ENCODE results near the gene CREM. TPM values are rescaled to one million over a fixed set of nuclear protein-coding genes. Genes with fewer than 3 reads are reported as not detected.
A peak's percentile ranks its signal among the peaks of the same experiment; 100 is the strongest.
"Not testable (repeated sequence)": the region's sequence is repeated elsewhere in the genome, so short reads cannot be mapped to it uniquely, and the experiment has no call there.

Gene CREM
- total RNA-seq: 55.2 TPM
- long read RNA-seq, transcript CREM-241 (4 exons, 1,074 nt): major isoform, 7 of 59 reads
- long read RNA-seq, partial matches to known transcripts: 1 of 59 reads
- long read RNA-seq, other reads (novel, unspliced or antisense): 33 of 59 reads

- intact Hi-C loops (cut with DNase I): loop anchor here (2.0 to 5.0 kb wide), 2 partner anchors 71 to 90 kb away; no protein-coding TSS in a partner anchor
- peak; percentile 97 for ATAC-seq (ENCODE audit: poor library complexity)
Observed at GRCh38 chr10:35126530-35127288, at the start of gene CREM. CREM (plus strand) TSS chr10:35126846; CDS start chr10:35137836, 10,990 bp downstream.

GRCh38 chr10:35079265-35079664 lies 47.4 kb upstream of the CREM start:
- intact Hi-C loops (cut with DNase I): no loop called here
- ATAC-seq (ENCODE audit: poor library complexity) (no peak), DNase-seq (no peak)

More at GRCh38 chr10:35126530-35127288, at the start of gene CREM:
- DNase-seq: peak; percentile 99

GRCh38 chr10:35079763-35080162 lies 46.9 kb upstream of the CREM start:
- ATAC-seq (ENCODE audit: poor library complexity) (no peak), DNase-seq (no peak)
- intact Hi-C loops (cut with DNase I): no loop called here

- not testable (repeated sequence) for ATAC-seq (ENCODE audit: poor library complexity)
Observed at GRCh38 chr10:35080261-35080660, 46.4 kb upstream of the CREM start.

GRCh38 chr10:35083242-35083641 lies 43.4 kb upstream of the CREM start:
- intact Hi-C loops (cut with DNase I): no loop called here
- no peak for ATAC-seq (ENCODE audit: poor library complexity)
- DNase-seq: no peak

More at GRCh38 chr10:35080261-35080660, 46.4 kb upstream of the CREM start:
- intact Hi-C loops (cut with DNase I); DNase-seq: not testable (repeated sequence)

GRCh38 chr10:35089611-35090161 lies 37.0 kb upstream of the CREM start:
- no peak for DNase-seq
- intact Hi-C loops (cut with DNase I): no loop called here
- peak; percentile 21 for ATAC-seq (ENCODE audit: poor library complexity)

- ATAC-seq (ENCODE audit: poor library complexity) (peak; percentile 99), DNase-seq (peak; percentile 94)
- intact Hi-C loops (cut with DNase I): no loop called here
Observed at GRCh38 chr10:35090162-35090954, 36.3 kb upstream of the CREM start, which contains the start of gene CUL2. CUL2 (minus strand) TSS chr10:35090341; CDS start chr10:35071317, 19,024 bp downstream.

GRCh38 chr10:35091994-35092790 lies 34.5 kb upstream of the CREM start:
- DNase-seq (no peak), ATAC-seq (ENCODE audit: poor library complexity) (no peak)
- intact Hi-C loops (cut with DNase I): no loop called here

- intact Hi-C loops (cut with DNase I): no loop called here
- no peak for DNase-seq
- no peak for ATAC-seq (ENCODE audit: poor library complexity)
Observed at GRCh38 chr10:35092851-35093250, 33.8 kb upstream of the CREM start.

- intact Hi-C loops (cut with DNase I): no loop called here
- no peak for ATAC-seq (ENCODE audit: poor library complexity)
- DNase-seq: no peak
Observed at GRCh38 chr10:35096312-35096711, 30.3 kb upstream of the CREM start.

- DNase-seq: no peak
- intact Hi-C loops (cut with DNase I): no loop called here
- no peak for ATAC-seq (ENCODE audit: poor library complexity)
Observed at GRCh38 chr10:35097510-35097909, 29.1 kb upstream of the CREM start.

- ATAC-seq (ENCODE audit: poor library complexity) (no peak), DNase-seq (no peak)
- intact Hi-C loops (cut with DNase I): no loop called here
Observed at GRCh38 chr10:35103882-35104281, 22.8 kb upstream of the CREM start.

- ATAC-seq (ENCODE audit: poor library complexity) (no peak), DNase-seq (no peak)
- intact Hi-C loops (cut with DNase I): no loop called here
Observed at GRCh38 chr10:35112571-35112970, 14.1 kb upstream of the CREM start.

- intact Hi-C loops (cut with DNase I): no loop called here
- ATAC-seq (ENCODE audit: poor library complexity) (no peak), DNase-seq (no peak)
Observed at GRCh38 chr10:35119378-35119777, 7.3 kb upstream of the CREM start.

- intact Hi-C loops (cut with DNase I): no loop called here
- ATAC-seq (ENCODE audit: poor library complexity) (no peak), DNase-seq (no peak)
Observed at GRCh38 chr10:35124540-35124939, 2.1 kb upstream of the CREM start.

- DNase-seq: no peak
- intact Hi-C loops (cut with DNase I): loop anchor here (2.0 to 5.0 kb wide), 2 partner anchors 71 to 91 kb away; no protein-coding TSS in a partner anchor
- ATAC-seq (ENCODE audit: poor library complexity): no peak
Observed at GRCh38 chr10:35126062-35126529, 550 bp upstream of the CREM start.

GRCh38 chr10:35127289-35127891 lies 744 bp downstream of the CREM start:
- DNase-seq (peak; percentile 75), ATAC-seq (ENCODE audit: poor library complexity) (no peak)
- intact Hi-C loops (cut with DNase I): loop anchor here (2.0 to 5.0 kb wide), 2 partner anchors 70 to 89 kb away; no protein-coding TSS in a partner anchor

All from Right ventricle myocardium superior (tissue), 1 donor.